Duodenal mucosa (tissue), 2 donors: ENCODE results near the gene RBM34.
"Not testable (repeated sequence)": the region's sequence is repeated elsewhere in the genome, so short reads cannot be mapped to it uniquely, and the experiment has no call there.

Experiments used
- H3K27ac ChIP-seq: one replicate; pipeline ENCODE4 v1.7.0; 2013; ENCODE audit warnings: low read depth, low read length
- H3K27me3 ChIP-seq, 2 donors: one replicate each; pipeline ENCODE4 v1.7.0; 2013; ENCODE audit warnings: low read length in 2 of 2, control low read depth in 1 of 2; ENCODE audit not compliant: insufficient read depth in 2 of 2, control insufficient read depth in 1 of 2
- H3K36me3 ChIP-seq, 2 donors: one replicate each; pipeline ENCODE4 v1.7.0; 2013; ENCODE audit warnings: low read length in 2 of 2, control low read depth in 1 of 2; ENCODE audit not compliant: insufficient read depth in 2 of 2, control insufficient read depth in 1 of 2
- H3K4me1 ChIP-seq, 2 donors: one replicate each; pipeline ENCODE4 v1.7.0; 2013; ENCODE audit warnings: low read length in 2 of 2, control low read depth in 1 of 2; ENCODE audit not compliant: insufficient read depth in 2 of 2, control insufficient read depth in 1 of 2
- H3K4me3 ChIP-seq, 2 donors: one replicate each; pipeline ENCODE4 v1.7.0; 2013; ENCODE audit warnings: low read length in 2 of 2, low read depth in 1 of 2
- H3K9ac ChIP-seq, 2 donors: one replicate each; pipeline ENCODE4 v1.7.0; 2013; ENCODE audit warnings: low read length in 2 of 2, low read depth in 1 of 2
- H3K9me3 ChIP-seq, 2 donors: one replicate each; pipeline ENCODE4 v1.7.0; 2013; ENCODE audit warnings: low read length in 2 of 2, control low read depth in 1 of 2; ENCODE audit not compliant: control insufficient read depth in 1 of 2

RBM34 gene

GRCh38 chr1:235160957-235161684 is at the start of gene RBM34:
RBM34 (minus strand) TSS chr1:235161250; CDS start chr1:235161226, 24 bp downstream.
- Histone ChIP-seq H3K4me3 (peak within 1 kb of the TSS; percentile 87 to 99), H3K9ac (peak within 1 kb of the TSS; percentile 91 to 95), H3K9me3 (no peaks in the 10 kb centered on the region), H3K36me3 (peaks cover 3 to 28% of the 10 kb centered on the region in 2 donors), H3K27me3 (no peaks in the 10 kb centered on the region), H3K27ac (peak within 1 kb of the TSS; percentile 87), H3K4me1 (peaks cover 25 to 30% of the 10 kb centered on the region in 2 donors)

DNA sequence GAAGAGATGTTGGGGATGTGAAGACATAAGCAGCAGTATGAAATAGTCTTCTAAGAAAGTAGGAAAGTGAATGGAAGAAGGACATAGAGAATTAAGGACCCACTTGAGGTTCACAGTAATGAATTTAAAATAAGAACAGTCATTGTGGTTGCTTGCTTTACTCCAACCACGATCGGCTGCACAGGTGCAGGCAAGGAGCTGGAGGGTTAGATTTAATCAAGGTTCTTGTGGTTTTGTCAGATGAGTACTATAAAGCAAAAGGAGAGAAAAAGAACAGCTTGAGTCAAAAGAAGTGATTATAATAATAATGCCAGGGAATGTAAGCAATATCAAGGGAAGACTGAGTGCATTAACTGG is 46.1 kb upstream of the RBM34 start:
- Histone ChIP-seq H3K4me1 (peaks cover 0 to 3% of the 10 kb centered on the region in 2 donors), H3K9me3 (no peaks in the 10 kb centered on the region), H3K4me3 (no peak overlapping the region), H3K27ac (no peak overlapping the region), H3K9ac (no peak overlapping the region), H3K36me3 (peaks cover 9 to 41% of the 10 kb centered on the region in 2 donors), H3K27me3 (no peaks in the 10 kb centered on the region)

GRCh38 chr1:235206533-235207208 is 45.6 kb upstream of the RBM34 start:
- H3K9ac ChIP-seq = no peak overlapping the region
- H3K27ac ChIP-seq = no peak overlapping the region
- no peaks in the 10 kb centered on the region for H3K27me3 ChIP-seq
- peaks cover 0 to 3% of the 10 kb centered on the region in 2 donors for H3K4me1 ChIP-seq
- peaks cover 9 to 36% of the 10 kb centered on the region in 2 donors for H3K36me3 ChIP-seq
- H3K4me3 ChIP-seq = no peak overlapping the region
- H3K9me3 ChIP-seq = no peaks in the 10 kb centered on the region

GRCh38 chr1:235205687-235206086 is 44.6 kb upstream of the RBM34 start:
- Histone ChIP-seq H3K27me3 (no peaks in the 10 kb centered on the region), H3K36me3 (peaks cover 9 to 28% of the 10 kb centered on the region in 2 donors), H3K9ac (no peak overlapping the region), H3K4me3 (no peak overlapping the region), H3K9me3 (no peaks in the 10 kb centered on the region), H3K27ac (no peak overlapping the region), H3K4me1 (peaks cover 0 to 3% of the 10 kb centered on the region in 2 donors)

DNA sequence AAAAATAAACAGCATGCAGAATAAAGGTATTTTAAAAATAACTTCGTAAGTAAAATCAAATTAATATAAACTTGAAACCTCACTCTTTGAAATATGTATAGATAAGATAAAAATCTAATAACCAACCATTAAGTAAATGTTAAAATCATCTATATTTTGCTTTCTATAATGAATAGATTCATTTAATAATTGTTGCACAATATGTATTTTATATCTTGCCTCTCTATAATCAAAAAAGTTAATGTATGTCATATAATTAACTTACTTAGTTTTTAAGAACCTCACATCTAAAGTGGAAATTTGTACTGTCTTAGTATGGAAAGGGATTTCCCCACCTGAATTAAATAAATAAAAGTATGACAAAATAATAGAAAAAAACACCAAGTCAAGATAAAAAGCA is 42.4 kb upstream of the RBM34 start:
- H3K9ac ChIP-seq = no peak overlapping the region
- peaks cover 9 to 14% of the 10 kb centered on the region in 2 donors for H3K36me3 ChIP-seq
- H3K4me1 ChIP-seq = peaks cover 0 to 3% of the 10 kb centered on the region in 2 donors
- H3K4me3 ChIP-seq = no peak overlapping the region
- H3K27me3 ChIP-seq = no peaks in the 10 kb centered on the region
- H3K9me3 ChIP-seq = no peaks in the 10 kb centered on the region
- H3K27ac ChIP-seq = no peak overlapping the region

- H3K36me3 ChIP-seq = peaks cover 5 to 14% of the 10 kb centered on the region in 2 donors
- H3K4me1 ChIP-seq, H3K27me3 ChIP-seq, H3K4me3 ChIP-seq, H3K9ac ChIP-seq, H3K27ac ChIP-seq, H3K9me3 ChIP-seq: not testable (repeated sequence)
Measured at GRCh38 chr1:235202447-235202846, 41.4 kb upstream of the RBM34 start.

DNA sequence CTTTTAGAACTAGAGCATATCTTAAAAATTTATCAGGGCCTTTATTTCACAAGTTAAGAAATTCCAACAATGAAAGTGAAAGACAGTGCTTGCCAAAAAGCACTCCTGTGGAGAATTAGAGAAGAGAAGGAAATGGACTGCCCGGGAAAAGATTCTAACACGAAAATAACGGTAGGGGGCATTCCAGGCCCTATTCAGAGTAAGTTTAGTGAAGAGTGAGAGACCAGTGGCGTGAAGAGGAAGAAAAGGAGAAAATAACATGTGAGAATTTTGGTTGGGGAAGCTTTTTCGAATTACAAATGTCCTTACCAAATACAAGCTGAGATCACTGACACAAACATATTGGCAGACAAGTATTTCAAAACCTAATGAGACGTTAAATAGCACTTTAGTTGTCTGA is 38.4 kb upstream of the RBM34 start:
- no peak overlapping the region for H3K4me3 ChIP-seq
- H3K27me3 ChIP-seq = no peaks in the 10 kb centered on the region
- no peaks in the 10 kb centered on the region for H3K4me1 ChIP-seq
- no peak overlapping the region for H3K27ac ChIP-seq
- H3K9me3 ChIP-seq = no peaks in the 10 kb centered on the region
- H3K9ac ChIP-seq = no peak overlapping the region
- peaks cover 0 to 16% of the 10 kb centered on the region in 2 donors for H3K36me3 ChIP-seq

DNA sequence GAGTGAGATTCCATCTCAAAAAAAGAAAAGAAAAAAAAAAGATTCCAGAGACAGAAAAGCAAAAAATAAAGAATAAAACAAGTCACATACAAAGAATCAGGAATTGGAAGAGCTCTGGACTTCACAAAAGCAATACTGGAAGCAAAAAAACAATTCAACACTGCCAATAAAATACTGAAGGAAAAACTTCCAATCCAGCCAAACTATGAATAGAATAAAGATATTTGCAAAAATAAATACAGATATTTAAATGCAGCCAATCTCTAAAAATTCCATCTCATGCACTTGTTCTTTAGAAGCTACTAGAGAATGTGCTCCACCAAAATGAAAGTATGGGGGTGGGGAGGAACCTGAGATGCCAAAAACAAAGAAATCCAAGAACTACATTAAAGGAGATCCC is 29.4 kb upstream of the RBM34 start:
- Histone ChIP-seq H3K27me3 (no peaks in the 10 kb centered on the region), H3K27ac (no peak overlapping the region), H3K36me3 (peaks cover 7 to 29% of the 10 kb centered on the region in 2 donors), H3K4me1 (no peaks in the 10 kb centered on the region), H3K9me3 (no peaks in the 10 kb centered on the region), H3K4me3 (no peak overlapping the region), H3K9ac (no peak overlapping the region)

DNA sequence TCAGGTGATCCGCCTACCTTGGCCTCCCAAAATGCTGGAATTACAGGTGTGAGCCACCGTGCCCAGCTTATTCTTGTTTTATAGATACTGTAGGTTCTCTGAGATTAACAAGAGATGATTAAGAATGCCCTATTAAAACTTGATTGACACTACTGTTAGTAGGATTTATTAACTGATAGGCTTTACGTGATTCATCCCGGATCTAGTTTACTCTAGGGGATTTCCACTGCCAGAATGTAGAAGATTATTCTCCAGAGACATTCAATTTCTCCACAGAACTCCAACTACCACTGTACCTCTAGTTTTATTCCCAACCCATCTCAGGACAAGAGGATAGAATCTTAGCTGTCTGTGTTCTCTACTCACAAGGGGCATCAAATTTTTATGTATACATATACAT is 26.3 kb upstream of the RBM34 start:
- Histone ChIP-seq H3K9me3 (no peaks in the 10 kb centered on the region), H3K4me3 (no peak overlapping the region), H3K9ac (no peak overlapping the region), H3K27ac (no peak overlapping the region), H3K27me3 (no peaks in the 10 kb centered on the region), H3K36me3 (peaks cover 0 to 19% of the 10 kb centered on the region in 2 donors), H3K4me1 (no peaks in the 10 kb centered on the region)

DNA sequence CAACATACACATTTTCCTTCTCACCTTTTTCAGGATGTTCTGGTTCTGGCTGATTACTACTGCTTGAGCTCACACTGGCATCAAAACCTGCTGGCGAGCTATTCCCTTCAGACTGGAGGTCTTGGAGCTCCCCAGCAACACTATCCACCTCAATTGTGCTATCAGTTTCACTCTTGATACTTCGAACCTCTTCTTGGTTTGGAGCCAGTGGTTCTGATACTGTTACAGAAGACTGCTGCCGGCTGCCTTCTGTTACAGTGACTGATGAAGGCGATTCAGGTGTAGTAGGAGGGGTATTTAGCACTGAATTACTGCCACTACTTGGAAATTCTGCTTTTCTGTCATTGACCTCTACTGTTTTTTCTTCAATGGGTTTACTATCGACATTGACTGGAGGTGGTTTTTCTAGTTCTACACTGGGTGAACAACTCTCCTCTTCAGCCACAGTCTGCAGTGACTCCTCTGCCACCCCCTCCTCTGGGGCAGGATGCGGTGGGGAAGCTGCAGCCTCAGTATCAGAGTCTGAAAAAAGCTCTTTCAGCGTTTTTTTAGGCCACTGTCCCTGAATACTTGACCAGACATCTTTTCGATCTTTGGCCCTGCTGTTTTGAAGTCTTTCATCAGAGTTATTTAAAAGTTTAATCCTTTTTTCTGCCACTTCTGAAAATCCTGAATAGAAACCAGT is 20.7 kb upstream of the RBM34 start:
- Histone ChIP-seq H3K4me3 (no peak overlapping the region), H3K4me1 (no peaks in the 10 kb centered on the region), H3K9ac (no peak overlapping the region), H3K27ac (no peak overlapping the region), H3K27me3 (no peaks in the 10 kb centered on the region), H3K36me3 (peaks cover 4 to 35% of the 10 kb centered on the region in 2 donors), H3K9me3 (no peaks in the 10 kb centered on the region)
